Cardiac muscle cell (in vitro differentiated cells and primary cell): ENCODE results near the gene VPS36. TPM values are rescaled to one million over a fixed set of nuclear protein-coding genes. Genes with fewer than 3 reads are reported as not detected.
"Not testable (repeated sequence)": the region's sequence is repeated elsewhere in the genome, so short reads cannot be mapped to it uniquely, and the experiment has no call there.

Experiments
- DNase-seq, 2 donors: peaks; one replicate each; pipeline versions ENCODE4 v3.0.0 to v3.0.0-alpha.2; 2010 to 2017; ENCODE audit warnings: low read depth in 1 of 2, low spot score in 1 of 2
- H3K27ac ChIP-seq: fragments of 200-600 bp; sonication (generic); 2 replicates; pipeline ENCODE4 v1.5.1; 2016
- H3K27me3 ChIP-seq: fragments of 200-600 bp; sonication (generic); 2 replicates; pipeline ENCODE4 v1.6.0; 2016; ENCODE audit warnings: control low read depth
- H3K36me3 ChIP-seq: fragments of 200-600 bp; sonication (generic); 2 replicates; pipeline ENCODE4 v1.5.1; 2016; ENCODE audit warnings: control low read depth
- H3K4me1 ChIP-seq: fragments of 200-600 bp; sonication (generic); 2 replicates; pipeline ENCODE4 v1.8.1; 2017; ENCODE audit warnings: low read depth, mild to moderate bottlenecking, mixed run types
- H3K4me3 ChIP-seq: fragments of 200-600 bp; sonication (generic); 2 replicates; pipeline ENCODE4 v1.5.1; 2016; ENCODE audit warnings: mild to moderate bottlenecking
- H3K9me3 ChIP-seq: fragments of 200-600 bp; sonication (generic); 2 replicates; pipeline ENCODE4 v1.5.1; 2017; ENCODE audit warnings: low read depth, mild to moderate bottlenecking, control low read depth
- CTCF ChIP-seq: IDR thresholded peaks from 2 replicates; pipeline ENCODE4 v1.5.1; 2012; ENCODE audit warnings: low read depth, mild to moderate bottlenecking, low read length
- polyA plus RNA-seq: library from polyadenylated mRNA; unstranded; fragments of >200 nt; fragmentation: Nextera tagmentation; extraction: Ambion mirVana; gene quantifications from 2 replicates; pipeline ENCODE4 v1.2.1, GENCODE V29; 2016
- total RNA-seq: library from RNA; depleted of rRNA; stranded (reverse); fragments of >200 nt; gene quantifications from 2 replicates; pipeline ENCODE4 v1.2.3, GENCODE V29; 2016

Gene VPS36
- total and polyA plus RNA-seq, 2 experiments from 2014 or later, result 24.6 to 31.7 TPM

GRCh38 chr13:52414963-52415362 is 35.5 kb downstream of the VPS36 start:
- Histone ChIP-seq H3K4me3 (no peak overlapping the region), H3K36me3 (peaks cover 19% of the 10 kb centered on the region), H3K27me3 (no peaks in the 10 kb centered on the region), H3K4me1 (peaks cover 11% of the 10 kb centered on the region), H3K27ac (peak overlapping the region; percentile 0), H3K9me3 (no peaks in the 10 kb centered on the region)
- no peak for TF ChIP-seq CTCF
- peak in 1 of 2 donors; percentile 61 for DNase-seq

GRCh38 chr13:52414051-52414450 is 36.4 kb downstream of the VPS36 start:
- Histone ChIP-seq H3K4me1 (peaks cover 11% of the 10 kb centered on the region), H3K36me3 (peaks cover 19% of the 10 kb centered on the region), H3K27me3 (no peaks in the 10 kb centered on the region), H3K9me3 (no peaks in the 10 kb centered on the region), H3K27ac (peak overlapping the region; percentile 0), H3K4me3 (no peak overlapping the region)
- DNase-seq, result no peak
- TF ChIP-seq CTCF, result no peak

GRCh38 chr13:52412128-52412527 is 38.3 kb downstream of the VPS36 start:
- Histone ChIP-seq H3K4me1 (peaks cover 11% of the 10 kb centered on the region), H3K27me3 (no peaks in the 10 kb centered on the region), H3K4me3 (no peak overlapping the region), H3K36me3 (peaks cover 12% of the 10 kb centered on the region), H3K27ac (no peak overlapping the region), H3K9me3 (no peaks in the 10 kb centered on the region)
- TF ChIP-seq CTCF, result no peak
- no peak for DNase-seq

DNA sequence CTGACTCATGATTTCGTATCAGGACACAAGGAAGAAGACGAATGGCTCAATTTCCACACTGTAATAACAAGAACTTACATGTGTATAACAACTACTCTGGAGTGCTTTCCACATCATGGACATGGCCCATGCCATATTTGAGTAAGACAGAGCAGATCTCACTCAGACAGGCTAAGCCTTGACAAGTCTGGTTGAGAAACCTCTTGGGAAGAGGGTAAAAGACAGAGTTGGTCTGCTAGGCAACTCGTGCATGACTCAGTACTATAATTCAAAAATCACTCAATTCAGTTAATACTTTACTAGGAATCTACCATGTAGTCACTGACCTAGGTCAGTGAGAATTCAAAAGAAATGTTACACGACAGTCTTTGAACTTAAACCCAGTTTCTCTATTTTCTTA is 38.8 kb downstream of the VPS36 start:
- Histone ChIP-seq H3K9me3 (no peaks in the 10 kb centered on the region), H3K4me1 (peaks cover 11% of the 10 kb centered on the region), H3K36me3 (peaks cover 11% of the 10 kb centered on the region), H3K27ac (no peak overlapping the region), H3K4me3 (no peak overlapping the region), H3K27me3 (peaks cover 3% of the 10 kb centered on the region)
- no peak for TF ChIP-seq CTCF
- DNase-seq, result no peak

GRCh38 chr13:52408071-52408658 is 42.3 kb downstream of the VPS36 start:
- H3K4me1 ChIP-seq, H3K4me3 ChIP-seq, H3K27ac ChIP-seq, H3K36me3 ChIP-seq, H3K9me3 ChIP-seq: not testable (repeated sequence)
- peak in 1 of 2 donors; percentile 30 for DNase-seq
- H3K27me3 ChIP-seq, result peaks cover 36% of the 10 kb centered on the region

GRCh38 chr13:52407436-52407835 is 43.0 kb downstream of the VPS36 start:
- H3K27ac ChIP-seq, H3K36me3 ChIP-seq: not testable (repeated sequence)

More at GRCh38 chr13:52407436-52407835, 43.0 kb downstream of the VPS36 start:
- H3K4me1 ChIP-seq, DNase-seq, H3K9me3 ChIP-seq, H3K4me3 ChIP-seq: not testable (repeated sequence)
- H3K27me3 ChIP-seq, result peaks cover 39% of the 10 kb centered on the region
